NCI-H2227 (cell line): ENCODE measurements around the gene SMR3B.

Experiments
- DNase-seq: peaks from one replicate; lab custom pipeline; 2025; ENCODE audit not compliant: unreplicated experiment; lab: John Stamatoyannopoulos, UW

Gene SMR3B

GRCh38 chr4:70382691-70383181 is at the start of gene SMR3B:
Gene SMR3B, plus strand, starts transcription at chr4:70383131. Its CDS starts 1,380 bp downstream, at chr4:70384511.
- DNase-seq = no peak

GRCh38 chr4:70334681-70335080 is 48.2 kb upstream of the SMR3B start, which contains the start of gene CABS1:
Gene CABS1, plus strand, starts transcription at chr4:70334981. Its CDS starts 59 bp downstream, at chr4:70335040.
- no peak for DNase-seq

- DNase-seq = no peak
Observed at GRCh38 chr4:70336043-70336442, 46.9 kb upstream of the SMR3B start.

- DNase-seq = no peak
Observed at GRCh38 chr4:70337886-70338420, 45.0 kb upstream of the SMR3B start.

- DNase-seq = no peak
Observed at GRCh38 chr4:70356185-70356584, 26.7 kb upstream of the SMR3B start.

GRCh38 chr4:70359115-70359661 is 23.7 kb upstream of the SMR3B start:
- DNase-seq = no peak

- DNase-seq = no peak
Observed at GRCh38 chr4:70360460-70360859, 22.5 kb upstream of the SMR3B start, which contains the start of gene SMR3A. Gene SMR3A, plus strand, starts transcription at chr4:70360760. Its CDS starts 1,356 bp downstream, at chr4:70362116.

GRCh38 chr4:70364002-70364401 is 18.9 kb upstream of the SMR3B start:
- DNase-seq = no peak

- DNase-seq = no peak
Observed at GRCh38 chr4:70365479-70365878, 17.5 kb upstream of the SMR3B start.

- DNase-seq = no peak
Observed at GRCh38 chr4:70367813-70368212, 15.1 kb upstream of the SMR3B start.

GRCh38 chr4:70371987-70372386 is 10.9 kb upstream of the SMR3B start:
- no peak for DNase-seq

GRCh38 chr4:70372760-70373159 is 10.2 kb upstream of the SMR3B start:
- no peak for DNase-seq

- no peak for DNase-seq
Observed at GRCh38 chr4:70380578-70380977, 2.4 kb upstream of the SMR3B start.

GRCh38 chr4:70392057-70392776 is 9.3 kb downstream of the SMR3B start:
- DNase-seq = no peak

- DNase-seq = no peak
Observed at GRCh38 chr4:70397580-70397979, 14.6 kb downstream of the SMR3B start, which contains the start of gene OPRPN. Gene OPRPN, plus strand, starts transcription at chr4:70397940. Its CDS starts 1,346 bp downstream, at chr4:70399286.

GRCh38 chr4:70399319-70399718 is 16.4 kb downstream of the SMR3B start:
- no peak for DNase-seq

- no peak for DNase-seq
Observed at GRCh38 chr4:70402762-70403161, 19.8 kb downstream of the SMR3B start.

- DNase-seq = no peak
Observed at GRCh38 chr4:70405765-70406164, 22.8 kb downstream of the SMR3B start.

GRCh38 chr4:70425306-70425705 is 42.4 kb downstream of the SMR3B start:
- DNase-seq = no peak

GRCh38 chr4:70426789-70427188 is 43.9 kb downstream of the SMR3B start:
- DNase-seq = no peak

- no peak for DNase-seq
Observed at GRCh38 chr4:70437197-70437596, 54.3 kb downstream of the SMR3B start.
